Vagina (tissue), 2 donors: ENCODE results near the gene THADA. TPM values are rescaled to one million over a fixed set of nuclear protein-coding genes. Genes with fewer than 3 reads are reported as not detected.

Source experiments
- DNase-seq, 2 donors: peaks; one replicate each; pipeline ENCODE4 v3.0.0-alpha.2; 2017; ENCODE audit errors: extremely low spot score in 2 of 2
- H3K27ac ChIP-seq: fragments of 200-600 bp; sonication (generic); one replicate; pipeline ENCODE4 v1.5.1; 2019
- H3K27me3 ChIP-seq: fragments of 200-600 bp; sonication (generic); one replicate; pipeline ENCODE4 v1.5.1; 2019
- H3K36me3 ChIP-seq, 2 donors: fragments of 200-600 bp; sonication (generic); one replicate each; pipeline ENCODE4 v1.5.1; 2017 to 2019
- H3K4me1 ChIP-seq: fragments of 200-600 bp; sonication (generic); one replicate; pipeline ENCODE4 v1.5.1; 2019
- H3K4me3 ChIP-seq, 2 donors: fragments of 200-600 bp; sonication (generic); 1 replicate in 1 of 2; 2 replicates in 1 of 2; pipeline ENCODE4 v1.5.1; 2016 to 2019
- H3K9me3 ChIP-seq: fragments of 200-600 bp; sonication (generic); one replicate; pipeline ENCODE4 v1.5.1; 2019
- POLR2A ChIP-seq, 2 donors: fragments of 450-650 bp; IDR thresholded peaks; one replicate each; pipeline ENCODE4 v1.6.1; 2017; ENCODE audit warnings: antibody characterized with exemption in 2 of 2, mild to moderate bottlenecking in 2 of 2, moderate library complexity in 2 of 2
- POLR2AphosphoS5 ChIP-seq, 2 donors: sonication (generic); formaldehyde crosslinking; IDR thresholded peaks; one replicate each; pipeline ENCODE4 v1.9.0; 2017; ENCODE audit warnings: antibody characterized with exemption in 2 of 2, mild to moderate bottlenecking in 2 of 2, low read depth in 1 of 2; ENCODE audit not compliant: insufficient read depth in 1 of 2
- intact Hi-C: fragments of 100-400 bp; cut with DNase I; formaldehyde crosslinking; loops from one replicate; pipeline ENCODE4 v1.15.1; 2023
- total RNA-seq: library from RNA; depleted of rRNA; stranded (reverse); fragments of >200 nt; gene quantifications from one replicate; pipeline ENCODE4 v1.2.3, GENCODE V29; 2016
- TF ChIP-seq, protein P1 (sequence below), 3 experiments: fragments of 450-650 bp in 2 of 3; fragments of 200-600 bp in 1 of 3; sonication (generic) in 1 of 3; IDR thresholded peaks; one replicate each; pipeline ENCODE4 v1.5.1; 2017 to 2019; ENCODE audit warnings: antibody characterized with exemption in 3 of 3, mild to moderate bottlenecking in 2 of 3, moderate library complexity in 2 of 3

Gene THADA
- total RNA-seq, 1 donor from 2014 or later = 32.2 TPM

GRCh38 chr2:43509886-43510285, 86.0 kb downstream of the THADA start:
- TF ChIP-seq POLR2AphosphoS5 (IDR thresholded peaks at IDR 0.05; ENCODE audit: insufficient read depth in 1 of 2, low read depth in 1 of 2) = no peak
- TF ChIP-seq, protein P1, sequence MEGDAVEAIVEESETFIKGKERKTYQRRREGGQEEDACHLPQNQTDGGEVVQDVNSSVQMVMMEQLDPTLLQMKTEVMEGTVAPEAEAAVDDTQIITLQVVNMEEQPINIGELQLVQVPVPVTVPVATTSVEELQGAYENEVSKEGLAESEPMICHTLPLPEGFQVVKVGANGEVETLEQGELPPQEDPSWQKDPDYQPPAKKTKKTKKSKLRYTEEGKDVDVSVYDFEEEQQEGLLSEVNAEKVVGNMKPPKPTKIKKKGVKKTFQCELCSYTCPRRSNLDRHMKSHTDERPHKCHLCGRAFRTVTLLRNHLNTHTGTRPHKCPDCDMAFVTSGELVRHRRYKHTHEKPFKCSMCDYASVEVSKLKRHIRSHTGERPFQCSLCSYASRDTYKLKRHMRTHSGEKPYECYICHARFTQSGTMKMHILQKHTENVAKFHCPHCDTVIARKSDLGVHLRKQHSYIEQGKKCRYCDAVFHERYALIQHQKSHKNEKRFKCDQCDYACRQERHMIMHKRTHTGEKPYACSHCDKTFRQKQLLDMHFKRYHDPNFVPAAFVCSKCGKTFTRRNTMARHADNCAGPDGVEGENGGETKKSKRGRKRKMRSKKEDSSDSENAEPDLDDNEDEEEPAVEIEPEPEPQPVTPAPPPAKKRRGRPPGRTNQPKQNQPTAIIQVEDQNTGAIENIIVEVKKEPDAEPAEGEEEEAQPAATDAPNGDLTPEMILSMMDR (IDR thresholded peaks at IDR 0.05) = no peak
- TF ChIP-seq POLR2A (IDR thresholded peaks at IDR 0.05) = no peak
- H3K36me3 ChIP-seq = peaks cover 0 to 9% of the 10 kb centered on the region in 2 donors
- no peak for DNase-seq
- H3K9me3 ChIP-seq = no peaks in the 10 kb centered on the region
- intact Hi-C loops = no loop called here
- no peaks in the 10 kb centered on the region for H3K27me3 ChIP-seq
- no peak overlapping the region for H3K27ac ChIP-seq
- no peak overlapping the region for H3K4me3 ChIP-seq
- peaks cover 14% of the 10 kb centered on the region for H3K4me1 ChIP-seq

- H3K4me3 ChIP-seq = no peak overlapping the region
- peaks cover 14% of the 10 kb centered on the region for H3K4me1 ChIP-seq
- H3K9me3 ChIP-seq = no peaks in the 10 kb centered on the region
- intact Hi-C loops = no loop called here
- H3K27ac ChIP-seq = no peak overlapping the region
- TF ChIP-seq POLR2AphosphoS5 (IDR thresholded peaks at IDR 0.05; ENCODE audit: insufficient read depth in 1 of 2, low read depth in 1 of 2) (no peak), POLR2A (IDR thresholded peaks at IDR 0.05) (no peak)
- TF ChIP-seq, protein P1 (IDR thresholded peaks at IDR 0.05) = no peak
- H3K36me3 ChIP-seq = peaks cover 0 to 9% of the 10 kb centered on the region in 2 donors
- no peaks in the 10 kb centered on the region for H3K27me3 ChIP-seq
- no peak for DNase-seq
Measured at GRCh38 chr2:43508209-43508608, 87.6 kb downstream of the THADA start.

DNA sequence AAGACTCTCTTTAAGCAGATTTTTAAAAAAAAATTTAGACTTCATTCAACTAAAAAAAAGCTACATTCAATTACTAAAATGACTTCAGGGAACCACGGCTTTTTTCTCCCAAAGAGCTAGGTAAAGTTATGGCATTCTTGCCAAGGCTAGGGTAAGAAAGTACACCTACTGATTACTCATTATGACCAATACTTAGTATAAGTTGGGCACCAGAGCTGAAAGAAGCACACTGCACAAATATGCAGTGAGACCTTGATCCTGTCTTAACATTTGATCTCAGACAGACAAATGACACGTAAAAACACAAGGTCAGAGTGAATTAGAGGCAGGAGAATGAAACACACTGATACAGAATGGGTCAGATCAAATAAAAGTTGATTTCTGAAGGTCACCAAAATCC, 88.7 kb downstream of the THADA start:
- TF ChIP-seq POLR2A (IDR thresholded peaks at IDR 0.05) (no peak), POLR2AphosphoS5 (IDR thresholded peaks at IDR 0.05; ENCODE audit: insufficient read depth in 1 of 2, low read depth in 1 of 2) (no peak)
- TF ChIP-seq, protein P1 (IDR thresholded peaks at IDR 0.05) = no peak
- Histone ChIP-seq H3K36me3 (peaks cover 0 to 9% of the 10 kb centered on the region in 2 donors), H3K4me3 (no peak overlapping the region), H3K27me3 (no peaks in the 10 kb centered on the region), H3K9me3 (no peaks in the 10 kb centered on the region), H3K4me1 (peaks cover 6% of the 10 kb centered on the region), H3K27ac (no peak overlapping the region)
- intact Hi-C loops = no loop called here
- no peak for DNase-seq

DNA sequence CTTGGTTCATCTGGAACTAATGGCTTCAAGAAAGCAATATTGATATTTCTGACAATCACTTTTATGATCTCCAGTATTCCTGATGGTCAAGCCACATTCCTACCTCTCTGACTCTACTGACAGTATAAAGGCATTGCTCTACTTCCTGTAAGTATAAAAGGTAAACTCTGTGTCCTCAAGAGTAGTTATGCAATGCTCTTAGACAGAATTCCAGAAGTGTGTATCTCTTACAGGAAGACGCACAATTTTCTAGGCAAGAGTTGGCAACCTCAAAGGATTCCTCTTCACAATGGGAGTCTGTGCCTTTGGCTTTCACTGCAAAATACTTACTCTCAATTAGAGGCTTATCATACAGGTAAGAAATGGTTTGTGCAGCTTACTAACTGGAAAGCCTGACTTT, 100.1 kb downstream of the THADA start:
- peaks cover 10% of the 10 kb centered on the region for H3K4me1 ChIP-seq
- DNase-seq = no peak
- TF ChIP-seq POLR2AphosphoS5 (IDR thresholded peaks at IDR 0.05; ENCODE audit: insufficient read depth in 1 of 2, low read depth in 1 of 2) (no peak), POLR2A (IDR thresholded peaks at IDR 0.05) (no peak)
- TF ChIP-seq, protein P1 (IDR thresholded peaks at IDR 0.05) = no peak
- no peaks in the 10 kb centered on the region for H3K36me3 ChIP-seq
- H3K4me3 ChIP-seq = no peak overlapping the region
- no peak overlapping the region for H3K27ac ChIP-seq
- intact Hi-C loops = no loop called here
- no peaks in the 10 kb centered on the region for H3K27me3 ChIP-seq
- no peaks in the 10 kb centered on the region for H3K9me3 ChIP-seq

DNA sequence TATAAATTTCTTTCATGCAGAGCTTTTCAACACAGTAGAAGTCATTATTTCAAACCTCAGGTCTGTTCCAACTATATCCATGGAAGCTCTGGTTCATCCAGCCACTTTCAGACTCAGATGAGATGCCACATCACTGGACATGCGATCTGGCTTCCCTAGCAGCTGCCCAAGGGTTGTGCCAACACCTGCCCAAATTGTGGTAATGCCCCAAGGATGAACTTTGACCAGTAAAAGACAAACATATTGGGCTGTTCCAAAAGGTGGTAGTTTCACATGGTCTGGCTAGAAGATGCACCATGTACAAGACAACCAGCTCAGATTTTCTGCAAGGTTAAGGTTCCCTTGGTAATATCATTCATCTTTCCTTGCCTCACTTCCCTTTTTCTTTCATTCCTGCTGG, 101.9 kb downstream of the THADA start:
- H3K9me3 ChIP-seq = no peaks in the 10 kb centered on the region
- H3K4me3 ChIP-seq = no peak overlapping the region
- intact Hi-C loops = no loop called here
- H3K4me1 ChIP-seq = peaks cover 11% of the 10 kb centered on the region
- no peaks in the 10 kb centered on the region for H3K36me3 ChIP-seq
- TF ChIP-seq, protein P1 (IDR thresholded peaks at IDR 0.05) = no peak
- TF ChIP-seq POLR2AphosphoS5 (IDR thresholded peaks at IDR 0.05; ENCODE audit: insufficient read depth in 1 of 2, low read depth in 1 of 2) (no peak), POLR2A (IDR thresholded peaks at IDR 0.05) (no peak)
- no peaks in the 10 kb centered on the region for H3K27me3 ChIP-seq
- no peak for DNase-seq
- no peak overlapping the region for H3K27ac ChIP-seq
